Ovary (tissue), 3 donors: Measurements from ENCODE around the gene ANKRD22.

Experiments
- CTCF ChIP-seq, 3 donors: fragments of 450-650 bp in 2 of 3; fragments of 200-600 bp in 1 of 3; IDR thresholded peaks; one replicate each; pipeline versions ENCODE4 v1.5.1 to v1.8.0; 2016 to 2022; ENCODE audit warnings: antibody characterized with exemption in 3 of 3, mild to moderate bottlenecking in 1 of 3
- POLR2A ChIP-seq: fragments of 450-650 bp; IDR thresholded peaks from one replicate; pipeline ENCODE4 v1.6.1; 2017; ENCODE audit warnings: antibody characterized with exemption, mild to moderate bottlenecking, moderate library complexity
- donor health status: DM: no; HTN: no; CAD: no.

DNA sequence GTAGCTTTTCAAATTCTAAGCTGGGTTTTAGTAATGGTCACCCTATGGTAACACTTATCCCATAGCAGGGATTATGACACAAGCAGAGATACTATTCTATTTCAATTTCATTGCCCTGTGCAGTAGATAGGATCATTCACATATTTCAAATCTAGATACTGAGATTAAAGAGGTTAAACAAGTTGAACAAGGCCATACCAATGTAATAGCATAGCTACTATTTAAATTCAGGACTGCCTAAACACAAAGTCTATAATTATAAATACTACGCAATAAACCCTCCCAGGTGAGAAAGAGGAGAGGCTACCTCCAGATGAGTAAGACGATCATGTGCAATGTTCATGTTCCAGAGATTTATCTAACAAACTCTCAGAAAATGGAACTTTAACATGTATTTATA lies 48.0 kb downstream of the ANKRD22 start:
- TF ChIP-seq POLR2A (no peak), CTCF (IDR thresholded peaks at IDR 0.05) (no peak)
